ENCODE results near the gene PIK3C2G. TPM values are rescaled to one million over a fixed set of nuclear protein-coding genes. Genes with fewer than 3 reads are reported as not detected.

Gene PIK3C2G
- total RNA-seq, 2 donors from 2014 or later: not detected

GRCh38 chr12:18242380-18243089 lies 18.8 kb upstream of the PIK3C2G start:
- Histone ChIP-seq H3K9ac (ENCODE audit: extremely low read depth, low read length, poor library complexity, severe bottlenecking) (no peak overlapping the region), H3K27ac (ENCODE audit: low read depth, low read length) (no peak overlapping the region), H3K27me3 (ENCODE audit: control insufficient read depth, insufficient read depth, low read length, poor library complexity, severe bottlenecking) (no peaks in the 10 kb centered on the region), H3K4me3 (ENCODE audit: low read length) (no peak overlapping the region), H3K4me1 (ENCODE audit: control insufficient read depth, insufficient read depth, low read length) (peaks cover 4% of the 10 kb centered on the region), H3K9me3 (ENCODE audit: control insufficient read depth, low read length) (peaks cover 5% of the 10 kb centered on the region), H3K36me3 (ENCODE audit: control insufficient read depth, insufficient read depth, low read length) (no peaks in the 10 kb centered on the region)
- Mint-ChIP-seq H3K4me1 (peaks cover 22% of the 10 kb centered on the region), H3K4me3 (peak overlapping the region; percentile 2), H3K27me3 (ENCODE audit: insufficient read depth) (no peaks in the 10 kb centered on the region), H3K9me3 (peaks cover 14% of the 10 kb centered on the region), H3K27ac (peak overlapping the region; percentile 91), H3K36me3 (ENCODE audit: low read depth) (peaks cover 2% of the 10 kb centered on the region)
- no peak for DNase-seq
- TF ChIP-seq CTCF (conservative IDR thresholded peaks at IDR 0.05): no peak
- 66 to 67% methylated on average over 1 to 5 of the region's 7 CpGs for WGBS, 2 experiments (ENCODE audit: insufficient coverage in 1 of 2, insufficient read length in 1 of 2)

- Histone ChIP-seq H3K4me1 (ENCODE audit: control insufficient read depth, insufficient read depth, low read length) (peaks cover 4% of the 10 kb centered on the region), H3K4me3 (ENCODE audit: low read length) (no peak overlapping the region), H3K27ac (ENCODE audit: low read depth, low read length) (no peak overlapping the region), H3K27me3 (ENCODE audit: control insufficient read depth, insufficient read depth, low read length, poor library complexity, severe bottlenecking) (no peaks in the 10 kb centered on the region), H3K36me3 (ENCODE audit: control insufficient read depth, insufficient read depth, low read length) (no peaks in the 10 kb centered on the region), H3K9ac (ENCODE audit: extremely low read depth, low read length, poor library complexity, severe bottlenecking) (no peak overlapping the region), H3K9me3 (ENCODE audit: control insufficient read depth, low read length) (peaks cover 3% of the 10 kb centered on the region)
- peaks cover 7% of the 10 kb centered on the region for H3K9me3 Mint-ChIP-seq
- H3K4me1 Mint-ChIP-seq: peaks cover 22% of the 10 kb centered on the region
- no peak for DNase-seq
- no peaks in the 10 kb centered on the region for H3K36me3 Mint-ChIP-seq (ENCODE audit: low read depth)
- no peak for TF ChIP-seq CTCF (conservative IDR thresholded peaks at IDR 0.05)
- H3K4me3 Mint-ChIP-seq: no peak overlapping the region
- H3K27me3 Mint-ChIP-seq (ENCODE audit: insufficient read depth): no peaks in the 10 kb centered on the region
- H3K27ac Mint-ChIP-seq: no peak overlapping the region
Measured at GRCh38 chr12:18243238-18243637, 18.1 kb upstream of the PIK3C2G start.

GRCh38 chr12:18246066-18246465 lies 15.3 kb upstream of the PIK3C2G start:
- Histone ChIP-seq H3K4me3 (ENCODE audit: low read length) (no peak overlapping the region), H3K4me1 (ENCODE audit: control insufficient read depth, insufficient read depth, low read length) (peaks cover 4% of the 10 kb centered on the region), H3K36me3 (ENCODE audit: control insufficient read depth, insufficient read depth, low read length) (no peaks in the 10 kb centered on the region), H3K27ac (ENCODE audit: low read depth, low read length) (no peak overlapping the region), H3K9ac (ENCODE audit: extremely low read depth, low read length, poor library complexity, severe bottlenecking) (no peak overlapping the region), H3K9me3 (ENCODE audit: control insufficient read depth, low read length) (no peaks in the 10 kb centered on the region), H3K27me3 (ENCODE audit: control insufficient read depth, insufficient read depth, low read length, poor library complexity, severe bottlenecking) (no peaks in the 10 kb centered on the region)
- no peak overlapping the region for H3K4me3 Mint-ChIP-seq
- H3K27me3 Mint-ChIP-seq (ENCODE audit: insufficient read depth): no peaks in the 10 kb centered on the region
- no peak overlapping the region for H3K27ac Mint-ChIP-seq
- H3K36me3 Mint-ChIP-seq (ENCODE audit: low read depth): no peaks in the 10 kb centered on the region
- no peak for DNase-seq
- 83% methylated on average over 1 of the region's 1 CpG; no CpG with 5 or more reads in 1 of the 2 experiments for WGBS, 2 experiments (ENCODE audit: insufficient coverage in 1 of 2, insufficient read length in 1 of 2)
- peak; percentile 82 for TF ChIP-seq CTCF (conservative IDR thresholded peaks at IDR 0.05)
- H3K4me1 Mint-ChIP-seq: peaks cover 22% of the 10 kb centered on the region
- no peaks in the 10 kb centered on the region for H3K9me3 Mint-ChIP-seq
